COLO668 (cell line): Measurements from ENCODE around the gene COLEC11.
A peak's percentile ranks its signal among the peaks of the same experiment; 100 is the strongest.

Experiments used
- DNase-seq: peaks from one replicate; lab custom pipeline; 2025; ENCODE audit not compliant: unreplicated experiment; lab: John Stamatoyannopoulos, UW

The COLEC11 gene

DNA sequence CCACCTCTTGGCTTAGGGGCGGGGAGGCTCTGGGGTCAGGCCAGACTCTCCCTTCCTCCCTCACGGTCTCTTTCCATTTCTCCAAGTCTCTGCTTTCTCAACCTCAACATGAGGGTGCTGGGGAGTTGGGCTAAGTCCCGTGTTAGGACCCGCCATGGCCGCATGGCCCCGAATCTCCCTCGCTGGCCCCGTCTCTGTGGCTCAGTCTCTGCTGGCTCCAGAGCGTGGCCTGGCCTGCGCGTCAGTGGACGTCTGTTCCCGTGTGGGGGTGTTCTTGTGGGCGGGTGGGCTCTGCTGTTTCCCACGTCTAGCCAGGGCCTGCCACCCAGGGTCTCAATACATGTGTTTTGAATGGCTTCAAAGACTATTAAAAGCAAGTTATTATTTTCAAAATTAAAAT is 75.5 kb downstream of the COLEC11 start:
- no peak for DNase-seq

DNA sequence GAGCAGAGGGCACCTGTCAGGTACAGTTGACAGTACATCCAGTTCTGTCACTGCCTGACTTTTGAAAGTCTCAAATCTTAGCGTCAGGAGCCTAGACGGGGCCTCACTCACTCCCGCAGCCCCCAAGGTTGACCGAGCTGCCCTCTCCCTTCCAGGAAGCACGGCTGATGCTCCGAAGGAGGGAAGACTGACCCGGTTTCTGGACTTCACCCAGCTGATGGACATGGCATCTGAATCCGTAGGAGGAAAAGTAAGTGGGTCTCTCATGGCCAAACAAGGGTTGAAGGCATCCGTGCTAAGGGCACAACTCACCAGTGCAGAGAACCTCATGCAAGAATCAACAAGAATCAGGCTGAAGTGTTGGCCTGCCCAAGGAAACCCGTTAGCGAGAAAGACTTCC is 76.0 kb downstream of the COLEC11 start:
- no peak for DNase-seq

DNA sequence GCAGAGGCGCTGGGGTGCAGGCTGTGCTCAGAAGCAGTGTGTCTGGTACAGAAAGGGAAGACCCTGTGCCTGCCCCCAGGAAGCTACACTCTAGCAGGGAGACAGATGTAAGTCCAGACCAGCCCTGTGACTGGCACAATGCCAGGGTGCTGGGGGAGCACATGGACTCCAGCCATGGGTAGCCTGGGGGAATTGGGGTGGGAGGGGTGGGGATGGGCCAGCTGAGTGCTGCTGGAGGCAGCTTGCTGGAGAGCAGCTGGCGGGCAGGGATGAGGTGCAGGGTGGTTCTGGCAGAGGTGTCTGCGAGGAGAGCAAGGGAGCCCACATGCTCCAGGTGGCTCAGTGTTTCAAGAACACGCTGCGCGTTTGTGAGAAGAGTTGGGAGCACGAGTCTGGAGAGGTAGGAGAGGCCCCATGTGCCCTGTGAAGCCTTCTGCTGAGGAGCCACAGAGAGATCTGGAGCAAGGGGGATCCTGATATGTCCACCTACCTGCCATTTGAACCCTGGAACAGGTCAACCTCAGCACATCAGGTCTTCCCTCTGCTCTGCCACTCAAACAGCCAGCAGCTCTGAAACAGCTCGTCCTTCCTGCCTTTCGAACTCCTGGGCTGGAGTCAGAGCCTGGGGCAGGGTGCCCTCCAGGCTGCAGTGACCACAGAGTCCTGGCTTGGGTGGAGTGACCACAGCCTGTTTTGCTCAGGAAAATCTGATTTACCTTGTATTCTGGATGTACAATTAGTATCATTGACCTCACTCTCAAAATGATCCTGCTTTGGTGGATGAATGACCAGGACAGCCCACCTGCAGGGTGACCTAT is 78.2 kb downstream of the COLEC11 start:
- DNase-seq = peak; percentile 54

DNA sequence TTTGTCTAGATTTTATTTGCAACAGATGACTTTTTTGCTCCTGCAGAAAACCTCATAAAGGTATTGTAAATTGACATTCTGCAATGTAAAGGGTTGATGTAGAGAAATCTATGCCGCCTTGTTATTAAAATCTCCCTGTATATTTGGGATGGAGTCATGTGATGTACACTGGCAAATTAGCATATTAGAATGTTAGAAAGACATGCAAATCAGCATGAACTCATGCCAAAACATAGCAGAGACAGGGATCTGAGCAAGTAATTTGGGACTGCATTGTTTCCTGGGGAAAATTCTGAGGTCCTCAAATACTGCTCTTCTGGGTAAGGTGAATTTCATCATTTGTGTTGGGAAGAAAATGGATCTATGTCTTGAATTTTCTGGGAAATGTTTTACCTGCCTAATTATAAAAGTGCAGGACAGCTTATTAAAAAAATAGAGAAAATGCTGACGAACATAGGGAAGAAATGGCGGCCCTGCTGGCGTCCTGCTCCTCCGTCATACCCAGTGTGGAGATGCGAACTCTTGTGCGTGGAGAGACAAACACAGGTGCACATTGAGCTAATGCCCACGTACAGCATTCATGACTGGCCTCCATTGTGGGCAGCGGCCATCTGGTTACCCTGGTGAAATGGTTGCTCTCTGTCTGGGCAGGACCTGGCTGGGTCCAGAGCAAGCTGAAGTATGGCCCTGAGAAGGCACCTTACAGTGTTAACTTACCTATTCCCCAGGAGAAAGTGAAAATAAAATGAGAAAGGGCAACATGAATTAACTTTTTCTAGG is 79.3 kb downstream of the COLEC11 start:
- no peak for DNase-seq

DNA sequence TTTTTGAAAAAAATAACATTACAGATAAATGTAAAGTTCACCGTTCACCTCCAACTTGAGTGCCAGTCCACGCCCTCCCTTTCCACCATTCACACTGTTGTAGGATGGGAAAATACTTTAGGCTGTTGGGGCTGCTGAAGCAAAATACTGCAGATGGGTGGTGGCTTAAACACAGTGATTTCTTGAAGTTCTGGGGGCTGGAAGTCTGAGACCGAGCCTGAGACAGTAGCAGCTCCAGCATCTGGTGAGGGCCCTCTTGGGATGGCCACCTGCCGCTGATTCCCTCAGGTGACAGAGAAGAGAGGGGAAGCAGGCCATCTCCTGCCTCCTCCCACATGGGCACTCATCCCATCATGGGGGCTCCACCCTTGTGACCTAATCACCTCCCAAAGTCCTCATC is 80.8 kb downstream of the COLEC11 start:
- DNase-seq = no peak

DNA sequence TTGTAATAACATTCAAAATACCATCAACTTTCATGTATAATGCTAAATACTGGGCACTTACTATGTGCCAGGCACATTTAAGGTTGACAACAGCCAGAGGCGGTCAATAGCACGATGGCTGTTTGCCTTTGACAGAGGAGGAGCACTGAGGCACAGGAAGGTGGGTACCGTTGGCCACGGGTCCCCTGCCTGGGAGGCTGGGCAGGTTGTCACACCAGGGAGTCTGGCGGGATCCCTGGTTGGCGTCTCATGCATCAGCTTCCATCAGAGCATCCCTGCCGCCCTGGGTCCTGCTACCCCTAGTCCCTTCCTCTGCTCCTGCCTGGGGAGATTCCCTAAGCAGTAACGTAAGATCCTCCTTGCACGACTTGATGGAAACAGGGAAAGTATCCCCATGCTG is 82.5 kb downstream of the COLEC11 start:
- DNase-seq = no peak

DNA sequence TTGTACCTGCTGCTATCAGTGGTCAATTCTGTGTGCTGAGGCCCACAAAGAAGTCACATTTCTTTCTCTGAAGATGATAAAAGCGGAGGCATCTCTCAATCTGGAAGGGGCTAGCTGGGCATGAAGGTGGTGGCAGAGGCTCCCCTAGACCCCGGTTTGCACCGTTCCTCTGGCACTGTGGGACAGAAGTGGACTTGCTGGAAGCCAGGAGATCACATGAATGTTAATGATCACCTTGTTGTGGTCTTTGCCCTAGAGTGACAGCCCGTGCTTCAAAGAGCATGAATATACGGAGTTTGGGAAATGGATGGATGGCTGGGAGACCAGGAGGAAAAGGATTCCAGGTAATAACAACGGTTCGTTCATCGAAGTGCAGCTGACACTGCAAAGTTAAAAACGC is 83.3 kb downstream of the COLEC11 start:
- DNase-seq = no peak

DNA sequence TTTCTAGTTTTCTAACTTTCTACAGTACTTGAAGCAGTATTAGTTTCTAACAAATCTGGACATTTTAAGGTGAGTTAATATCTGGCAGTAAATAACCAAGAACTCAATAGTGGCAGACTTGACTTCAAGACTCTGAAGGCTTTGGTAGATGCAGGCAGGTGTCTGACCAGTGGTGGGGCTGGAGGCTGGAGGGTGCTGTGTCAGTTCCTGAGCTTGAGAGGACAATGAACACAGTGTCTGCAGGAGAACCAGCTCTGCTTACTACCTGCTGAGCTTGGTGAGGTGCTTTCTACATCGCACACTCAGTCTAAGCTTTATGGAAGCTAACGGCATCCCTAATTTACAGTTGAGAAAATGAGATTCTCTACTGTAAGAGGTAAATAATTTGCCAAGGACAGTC is 84.3 kb downstream of the COLEC11 start:
- DNase-seq = no peak

DNA sequence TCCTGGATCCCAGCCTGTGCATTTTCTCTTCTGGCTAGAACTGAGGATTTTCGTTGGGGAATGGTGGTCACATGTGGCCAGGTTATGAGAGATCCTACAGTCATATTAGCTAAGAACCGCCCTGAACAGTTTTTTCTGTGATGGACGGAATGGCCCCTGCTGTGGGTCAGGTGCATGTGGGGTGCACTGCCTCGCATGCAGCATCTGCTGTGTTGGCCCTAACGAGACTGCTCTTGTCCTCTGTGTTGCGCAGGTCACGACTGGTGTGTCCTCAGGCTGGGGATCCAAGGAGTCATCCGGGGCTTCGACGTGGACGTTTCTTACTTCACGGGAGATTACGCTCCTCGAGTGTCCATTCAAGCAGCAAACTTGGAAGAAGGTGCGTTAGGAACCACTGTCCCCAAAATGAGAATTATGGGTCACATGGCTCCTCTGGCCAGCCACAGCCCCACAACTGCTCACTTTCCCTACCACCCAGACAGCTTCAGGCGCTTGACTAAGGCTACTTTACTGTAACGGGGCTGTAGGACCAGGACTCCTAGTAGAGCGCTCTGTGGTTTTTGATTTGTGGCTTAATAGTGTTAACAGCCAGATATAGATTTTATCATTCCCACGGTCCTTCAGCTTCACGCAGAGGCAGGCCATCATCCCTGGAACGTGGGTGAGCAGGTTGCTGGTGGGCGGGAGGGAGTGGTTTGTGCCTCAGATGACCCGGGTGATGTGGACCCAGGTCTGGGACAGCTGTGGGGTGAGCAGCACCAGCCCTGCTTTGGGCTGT is 84.9 kb downstream of the COLEC11 start:
- no peak for DNase-seq

DNA sequence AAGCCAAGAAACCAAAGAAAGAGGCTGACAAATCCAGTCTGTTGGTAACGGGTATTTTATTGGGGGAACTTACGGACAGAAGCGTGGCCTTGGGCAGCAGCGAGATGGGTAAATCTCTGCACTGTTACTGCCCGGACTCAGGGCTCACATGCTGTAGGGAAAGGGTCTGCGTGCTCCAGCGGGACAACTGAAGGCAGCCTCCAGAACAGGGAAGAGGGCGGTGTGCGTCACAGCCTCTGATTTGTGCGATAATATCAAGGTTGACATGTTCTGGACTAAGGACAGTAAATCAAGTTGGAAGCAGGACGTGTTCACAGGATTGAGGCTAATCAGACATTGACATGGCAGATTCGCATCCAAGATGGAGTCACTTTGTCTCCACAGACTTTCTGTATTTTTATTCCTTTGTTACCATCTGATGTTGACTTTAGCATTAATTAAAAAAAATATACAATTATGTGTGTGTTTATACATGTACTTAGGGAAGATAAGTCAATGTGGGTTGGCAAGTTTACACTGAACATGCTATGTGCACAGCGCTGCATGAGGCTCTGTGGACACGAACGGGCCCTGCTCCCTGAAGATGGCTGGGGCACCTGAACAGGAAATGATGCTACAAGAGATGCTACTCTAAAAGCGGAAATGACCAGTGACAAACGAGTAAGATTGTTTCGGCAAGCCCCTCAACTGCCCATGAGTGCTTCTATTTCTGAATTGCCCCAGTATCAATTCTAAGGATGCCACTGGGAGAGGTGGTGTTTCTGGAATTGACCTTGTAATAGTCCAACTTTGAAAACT is 85.8 kb downstream of the COLEC11 start:
- DNase-seq = no peak

DNA sequence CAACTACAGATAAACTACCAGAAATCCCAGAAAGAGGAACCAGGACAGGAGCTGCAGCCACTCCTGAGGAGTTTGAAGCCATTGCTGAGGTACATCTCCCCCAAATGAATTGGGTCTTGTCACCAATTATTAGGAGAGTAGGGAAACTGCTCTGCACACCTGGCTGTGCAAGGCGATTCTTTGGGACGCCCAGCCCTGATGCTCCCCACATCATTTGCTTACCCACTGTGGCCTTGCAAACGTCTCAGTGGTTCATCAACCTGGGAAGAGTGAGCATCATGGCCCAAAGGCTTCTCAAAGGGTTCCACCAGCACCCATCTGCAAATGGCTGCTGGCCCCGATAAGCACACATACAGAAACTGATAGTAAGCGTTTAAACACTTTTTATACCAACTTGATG is 86.7 kb downstream of the COLEC11 start:
- DNase-seq = no peak

DNA sequence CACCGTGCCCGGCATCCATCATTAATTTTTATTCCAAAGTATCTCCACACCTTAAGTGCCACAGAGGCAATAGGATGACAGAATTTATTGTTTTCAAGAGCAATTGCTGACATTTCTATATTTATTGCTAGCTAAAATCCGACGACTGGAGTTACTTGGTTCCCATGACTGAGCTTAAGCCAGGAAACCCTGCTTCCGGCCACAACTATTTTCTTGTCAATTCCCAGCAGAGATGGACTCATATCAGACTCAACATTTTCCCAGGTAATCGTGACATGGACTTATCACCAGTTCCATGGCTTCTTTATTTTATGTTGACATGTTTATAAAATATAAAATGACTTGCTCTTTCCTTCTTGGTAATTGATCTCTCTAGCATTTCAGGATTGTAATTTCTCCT is 87.9 kb downstream of the COLEC11 start:
- DNase-seq = no peak

DNA sequence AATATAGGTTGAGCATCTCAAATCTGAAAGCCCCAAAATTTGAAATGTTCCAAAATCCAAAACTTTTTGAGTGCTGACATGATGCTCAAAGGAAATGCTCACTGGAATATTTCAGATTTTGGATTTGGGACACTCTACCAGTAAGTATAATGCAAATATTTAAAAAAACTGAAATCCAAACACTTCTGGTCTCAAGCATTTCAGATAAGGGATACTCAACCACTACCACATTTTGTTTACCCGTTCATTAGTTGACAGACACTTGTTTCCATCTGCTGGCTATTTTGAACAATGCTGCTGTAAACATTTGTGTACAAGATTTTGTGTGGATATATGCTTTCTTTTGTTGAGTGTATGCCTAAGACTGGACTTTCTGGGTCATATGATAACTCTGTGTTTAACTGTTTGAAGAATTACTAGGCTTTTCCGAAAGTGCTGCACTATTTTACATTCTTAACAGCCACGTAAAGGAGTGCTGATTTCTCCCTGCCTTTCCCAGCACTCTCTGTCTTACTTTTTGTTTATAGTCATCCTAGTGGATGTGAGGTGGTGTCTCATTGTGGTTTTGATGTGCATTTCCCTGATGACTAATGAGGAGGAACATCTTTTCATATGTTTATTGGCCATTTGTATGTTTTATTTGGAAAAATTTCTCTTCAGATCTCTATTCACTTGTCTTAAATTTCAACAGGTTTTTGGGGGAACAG is 89.0 kb downstream of the COLEC11 start:
- DNase-seq = no peak

DNA sequence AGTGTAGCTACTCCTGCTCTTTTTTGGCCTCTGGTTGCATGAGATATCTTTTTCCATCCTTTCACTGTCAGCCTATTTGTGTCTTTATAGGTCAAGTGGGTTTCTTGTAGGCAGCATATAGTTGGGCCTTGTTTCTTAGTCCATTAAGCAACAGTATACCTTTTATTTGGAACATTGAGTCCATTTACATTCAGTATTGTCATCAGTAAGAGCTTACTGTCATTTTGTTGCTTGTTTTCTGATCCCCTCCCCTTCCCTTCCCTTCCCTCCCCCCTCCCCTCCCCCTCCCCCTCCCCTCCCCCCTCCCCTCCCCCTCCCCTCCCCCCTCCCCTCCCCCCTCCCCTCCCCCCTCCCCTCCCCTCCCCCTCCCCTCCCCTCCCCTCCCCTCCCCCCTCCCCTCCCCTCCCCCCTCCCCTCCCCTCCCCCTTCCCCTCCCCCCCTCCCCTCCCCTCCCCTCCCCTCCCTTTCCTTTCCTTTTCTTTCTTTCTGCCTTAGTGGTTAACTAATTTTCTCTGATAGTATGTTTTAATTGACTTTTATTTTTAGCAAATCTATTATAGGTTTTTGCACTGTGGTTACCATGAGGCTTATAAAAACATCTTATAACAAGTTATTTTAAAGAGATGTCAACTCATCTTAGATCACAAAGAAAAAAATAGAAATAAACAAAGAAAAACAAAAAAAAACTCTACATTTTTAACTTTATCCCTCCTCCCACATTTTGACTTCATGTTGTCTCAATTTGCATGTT is 95.3 kb downstream of the COLEC11 start:
- DNase-seq = no peak

DNA sequence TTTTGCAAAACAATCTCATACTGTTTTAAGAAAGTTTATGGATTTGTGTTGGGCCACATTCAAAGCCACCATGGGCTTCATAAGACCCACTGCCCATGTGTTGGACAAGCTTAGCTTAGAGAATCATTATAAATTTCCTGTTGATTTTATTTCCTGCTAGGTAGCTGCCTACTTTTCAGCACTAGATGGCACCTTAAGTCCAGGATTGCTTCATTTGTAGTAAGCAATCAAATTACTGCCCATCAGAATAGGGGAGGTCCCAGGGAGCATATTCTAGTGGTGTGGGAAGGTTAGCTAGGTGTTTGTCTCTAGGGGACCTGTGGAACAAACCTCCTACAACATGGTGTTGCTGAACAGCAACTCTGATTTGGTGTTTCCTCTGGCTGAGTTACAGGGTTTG is 97.5 kb downstream of the COLEC11 start:
- DNase-seq = no peak
